IMR-90 (cell line): ENCODE measurements around the gene PAGE4. TPM values are rescaled to one million over a fixed set of nuclear protein-coding genes. Genes with fewer than 3 reads are reported as not detected.

Source experiments
- ATAC-seq: fragments of 200-7000 bp; cut with Tn5 transposase; 2 replicates; pipeline ENCODE4 v1.9.1; 2020; ENCODE audit warnings: low read depth, mild to moderate bottlenecking, moderate library complexity
- BruUV-seq: library from RNA; stranded (reverse); fragments of 400-500 nt; replicated peaks from 2 replicates; lab custom pipeline; 2021; lab: Mats Ljungman, UMichigan
- CTCF ChIA-PET: fragments of 300-600 bp; formaldehyde crosslinking; extraction: SDS; loops from one replicate; lab custom pipeline; 2021; ENCODE audit warnings: antibody characterized with exemption; lab: Yijun Ruan, JAX
- POLR2A ChIA-PET: fragments of 300-600 bp; sonication (Branson Sonifier 250); formaldehyde crosslinking; loops from one replicate; lab custom pipeline; 2022; ENCODE audit warnings: antibody characterized with exemption; ENCODE audit not compliant: unreplicated experiment; lab: Charles Lee
- DNase-seq: peaks from one replicate; pipeline ENCODE4 v3.0.0; 2013
- H2AFZ ChIP-seq: replicated peaks from 2 replicates; pipeline ENCODE3; 2013; ENCODE audit warnings: low read length, mild to moderate bottlenecking; ENCODE audit not compliant: poor library complexity
- H2AK5ac ChIP-seq: 2 replicates; pipeline ENCODE4 v1.6.1; 2013; ENCODE audit warnings: low read depth, low read length, inconsistent platforms
- H2AK9ac ChIP-seq: replicated peaks from 2 replicates; pipeline ENCODE3; 2013; ENCODE audit warnings: mild to moderate bottlenecking, low read depth, low read length, moderate library complexity; ENCODE audit not compliant: poor library complexity
- H2BK120ac ChIP-seq: 2 replicates; pipeline ENCODE4 v1.6.1; 2013; ENCODE audit warnings: low read depth, low read length, inconsistent platforms
- H2BK15ac ChIP-seq: 3 replicates; pipeline ENCODE4 v1.6.1; 2013; ENCODE audit warnings: low read depth, low read length, inconsistent platforms
- H2BK20ac ChIP-seq: 2 replicates; pipeline ENCODE4 v1.6.1; 2013; ENCODE audit warnings: low read depth, mild to moderate bottlenecking, inconsistent platforms, low read length, moderate library complexity
- H2BK5ac ChIP-seq: 2 replicates; pipeline ENCODE4 v1.6.1; 2013; ENCODE audit warnings: mild to moderate bottlenecking, low read depth, low read length, inconsistent platforms; ENCODE audit not compliant: poor library complexity, severe bottlenecking
- H3K14ac ChIP-seq: replicated peaks from 2 replicates; pipeline ENCODE4 v1.6.1; 2013; ENCODE audit warnings: low read depth, low read length, inconsistent platforms
- H3K18ac ChIP-seq: 2 replicates; pipeline ENCODE4 v1.6.1; 2013; ENCODE audit warnings: low read depth, low read length, control low read depth
- H3K23ac ChIP-seq: 2 replicates; pipeline ENCODE4 v1.6.1; 2013; ENCODE audit warnings: low read depth, low read length, inconsistent platforms
- H3K27ac ChIP-seq: 2 replicates; pipeline ENCODE4 v1.5.1; 2013; ENCODE audit warnings: mild to moderate bottlenecking, control low read depth, low read length; ENCODE audit not compliant: insufficient read depth
- H3K27me3 ChIP-seq: 2 replicates; pipeline ENCODE4 v1.6.1; 2013; ENCODE audit warnings: low read length; ENCODE audit not compliant: control insufficient read depth, insufficient read depth
- H3K36me3 ChIP-seq: 2 replicates; pipeline ENCODE4 v1.6.1; 2013; ENCODE audit warnings: low read length, mixed read lengths; ENCODE audit not compliant: control insufficient read depth, insufficient read depth
- H3K4ac ChIP-seq: 2 replicates; pipeline ENCODE4 v1.6.1; 2013; ENCODE audit warnings: low read depth, low read length, inconsistent platforms
- H3K4me1 ChIP-seq: 2 replicates; pipeline ENCODE4 v1.6.1; 2013; ENCODE audit warnings: low read length, mixed read lengths; ENCODE audit not compliant: control insufficient read depth, insufficient read depth
- H3K4me2 ChIP-seq: 2 replicates; pipeline ENCODE4 v1.6.1; 2013; ENCODE audit warnings: low read depth, mild to moderate bottlenecking, control low read depth, low read length, moderate library complexity
- H3K4me3 ChIP-seq: 2 replicates; pipeline ENCODE4 v1.5.1; 2013; ENCODE audit warnings: low read depth, mild to moderate bottlenecking, control low read depth, low read length, moderate library complexity; ENCODE audit not compliant: insufficient read depth
- H3K56ac ChIP-seq: 2 replicates; pipeline ENCODE4 v1.6.1; 2013; ENCODE audit warnings: low read length, inconsistent platforms; ENCODE audit not compliant: insufficient read depth; ENCODE audit errors: extremely low read depth
- H3K79me1 ChIP-seq, 2 experiments: 2 replicates each; pipeline ENCODE4 v1.6.1; 2013; ENCODE audit warnings: low read length in 2 of 2, inconsistent platforms in 1 of 2, low read depth in 1 of 2
- H3K9ac ChIP-seq: 2 replicates; pipeline ENCODE4 v1.6.1; 2013; ENCODE audit warnings: low read depth, low read length, control low read depth
- H3K9me1 ChIP-seq: 2 replicates; pipeline ENCODE4 v1.6.1; 2013; ENCODE audit warnings: low read length, inconsistent platforms; ENCODE audit not compliant: insufficient read depth
- H3K9me3 ChIP-seq: 2 replicates; pipeline ENCODE4 v1.6.1; 2013; ENCODE audit warnings: low read length; ENCODE audit not compliant: control insufficient read depth, insufficient read depth
- H4K20me1 ChIP-seq: 2 replicates; pipeline ENCODE4 v1.6.1; 2013; ENCODE audit warnings: low read length, inconsistent platforms; ENCODE audit not compliant: insufficient read depth
- H4K5ac ChIP-seq: 2 replicates; pipeline ENCODE4 v1.6.1; 2013; ENCODE audit warnings: mild to moderate bottlenecking, low read depth, low read length, control low read depth
- H4K8ac ChIP-seq, 2 experiments: 2 replicates each; pipeline ENCODE4 v1.6.1; 2013; ENCODE audit warnings: low read depth in 2 of 2, low read length in 2 of 2, control low read depth in 1 of 2, inconsistent platforms in 1 of 2
- H4K91ac ChIP-seq: 2 replicates; pipeline ENCODE4 v1.6.1; 2013; ENCODE audit warnings: low read depth, low read length, inconsistent platforms; ENCODE audit not compliant: insufficient read depth
- CEBPB ChIP-seq: IDR thresholded peaks from 2 replicates; pipeline ENCODE4 v1.6.1; 2012; ENCODE audit warnings: low read depth, low read length, improper control_type of control experiment
- POLR2A ChIP-seq: IDR thresholded peaks from 2 replicates; pipeline ENCODE4 v1.6.1; 2012; ENCODE audit warnings: mild to moderate bottlenecking, low read depth, low read length
- WGBS, 2 experiments: methylation state at CpG; one replicate each; pipeline versions ENCODE4 v1.1.5 to v1.1.7; 2013; ENCODE audit warnings: missing lambda C conversion rate in 2 of 2; ENCODE audit not compliant: insufficient read length in 1 of 2; ENCODE audit errors: extremely low coverage in 2 of 2; 5-methylcytosine and 5-hydroxymethylcytosine counted together
- dilution Hi-C: fragments of 300-500 bp; cut with HindIII; formaldehyde crosslinking; loops from one replicate; pipeline ENCODE4 v1.14.3; 2018; ENCODE audit warnings: low sequenced_read_pairs; ENCODE audit not compliant: unreplicated experiment
- in situ Hi-C: fragments of 300-500 bp; cut with MboI; formaldehyde crosslinking; loops from 3 replicates; pipeline ENCODE4 v1.14.3; 2019; ENCODE audit warnings: low sequenced_read_pairs, inconsistent platforms, mixed read lengths
- intact Hi-C: fragments of 100-400 bp; cut with micrococcal nuclease; formaldehyde crosslinking; loops from 2 replicates; pipeline ENCODE4 v1.10.0; 2022
- polyA plus RNA-seq, 3 experiments: library from polyadenylated mRNA; depleted of rRNA; stranded (reverse); fragments of >200 nt; gene quantifications; 2 replicates each; pipeline ENCODE4 v1.2.3, GENCODE V29; 2012; ENCODE audit warnings: low replicate concordance in 1 of 3
- total RNA-seq: library from RNA; depleted of rRNA; stranded (reverse); fragments of >200 nt; gene quantifications from 2 replicates; pipeline ENCODE4 v1.2.3, GENCODE V29; 2012

PAGE4 gene
- total and polyA plus RNA-seq, 2 of the 4 experiments (the other 2 are of a cell fraction), result not detected

DNA sequence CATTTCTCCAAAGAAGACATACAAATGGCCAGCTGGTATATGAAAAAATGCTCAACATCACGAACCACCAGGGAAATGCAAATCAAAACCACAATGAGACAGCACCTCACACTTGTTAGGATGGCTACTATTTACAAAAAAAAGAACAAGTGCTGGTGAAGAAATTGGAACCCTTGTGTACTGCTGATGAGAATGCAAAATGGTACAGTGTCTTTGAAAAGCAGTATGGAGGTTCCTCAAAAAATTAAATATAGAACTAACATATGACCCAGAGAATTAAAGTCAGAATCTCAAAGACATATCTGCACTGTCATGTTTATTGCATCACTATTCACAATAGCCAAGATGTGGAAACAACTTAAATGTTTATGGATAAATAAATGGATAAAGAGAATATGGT, 20.9 kb downstream of the PAGE4 start:
- dilution Hi-C loops (no loop called here), intact Hi-C loops (no loop called here), in situ Hi-C loops (no loop called here)
- Histone ChIP-seq H3K27me3 (peaks cover 8% of the 10 kb centered on the region), H3K9ac (no peak overlapping the region), H3K4me2 (no peak overlapping the region), H2BK5ac (no peak overlapping the region), H3K9me3 (no peaks in the 10 kb centered on the region), H2AK9ac (no peak overlapping the region), H2BK20ac (no peak overlapping the region), H3K23ac (no peak overlapping the region), H3K4me3 (no peak overlapping the region), H3K14ac (no peak overlapping the region), H3K79me1 (no peaks in the 10 kb centered on the region), H3K36me3 (no peaks in the 10 kb centered on the region), H3K18ac (no peak overlapping the region), H3K4ac (no peak overlapping the region), H3K4me1 (no peaks in the 10 kb centered on the region), H3K9me1 (no peaks in the 10 kb centered on the region), H4K20me1 (no peaks in the 10 kb centered on the region), H4K8ac (no peak overlapping the region), H2AK5ac (no peak overlapping the region), H4K91ac (no peak overlapping the region), H2AFZ (no peak overlapping the region), H2BK120ac (no peak overlapping the region), H3K56ac (no peak overlapping the region), H2BK15ac (no peak overlapping the region), H3K27ac (no peak overlapping the region), H4K5ac (no peak overlapping the region)
- POLR2A ChIA-PET, result no interaction called here
- TF ChIP-seq CEBPB (peak; percentile 18; the same call in 1 of the 2 replicates), POLR2A (no peak)
- no peak for DNase-seq
- CTCF ChIA-PET, result no interaction called here
- ATAC-seq, result no peak
- no TSS peak for BruUV-seq
- WGBS, 2 experiments, result no CpG with 5 or more reads among the region's 1 CpG
